HCT116 (cell line): Measurements from ENCODE around the gene SBF2. TPM values are rescaled to one million over a fixed set of nuclear protein-coding genes. Genes with fewer than 3 reads are reported as not detected.

ENCODE experiments used
- ATAC-seq: fragments of 200-7000 bp; cut with Tn5 transposase; 2 replicates; pipeline ENCODE4 v1.9.1; 2020; ENCODE audit warnings: mild to moderate bottlenecking, moderate library complexity
- BruUV-seq: library from RNA; stranded (reverse); fragments of 400-500 nt; replicated peaks from 2 replicates; lab custom pipeline; 2021; lab: Mats Ljungman, UMichigan
- CTCF ChIA-PET: fragments of 300-600 bp; sonication (Branson Sonifier 250); formaldehyde crosslinking; loops from one replicate; lab custom pipeline; 2021; ENCODE audit warnings: antibody characterized with exemption; lab: Charles Lee
- POLR2A ChIA-PET: fragments of 300-600, 350-600 bp; sonication (Branson Sonifier 250); formaldehyde crosslinking; loops from one replicate; lab custom pipeline; 2021; ENCODE audit warnings: antibody characterized with exemption; lab: Charles Lee
- RAD21 ChIA-PET, 2 experiments: fragments of 300-600 bp; sonication (Branson Sonifier 250); formaldehyde crosslinking; loops; one replicate each; lab custom pipeline; 2023; ENCODE audit warnings: low total read pairs in 2 of 2; ENCODE audit not compliant: uncharacterized antibody in 2 of 2, unreplicated experiment in 2 of 2, low non-redundant PET in 1 of 2; lab: Charles Lee
- DNase-seq: peaks from one replicate; pipeline ENCODE4 v3.0.0-alpha.2; 2010; ENCODE audit warnings: low read depth, low spot score
- H2AFZ ChIP-seq: fragments of 200-600 bp; shearing (Covaris generic), sonication (generic); 2 replicates; pipeline ENCODE4 v1.6.1; 2017; ENCODE audit warnings: low read depth, mixed run types, mixed read lengths, antibody characterized with exemption, low read length; ENCODE audit not compliant: poor library complexity, severe bottlenecking
- H3K27ac ChIP-seq: 2 replicates; pipeline ENCODE4 v1.5.1; 2012; ENCODE audit warnings: low read depth, low read length
- H3K27me3 ChIP-seq: fragments of 200-600 bp; sonication (generic); 2 replicates; pipeline ENCODE4 v1.6.1; 2016; ENCODE audit warnings: mixed run types, low read length, mixed read lengths; ENCODE audit not compliant: insufficient read depth
- H3K36me3 ChIP-seq, 2 experiments: fragments of 200-500 bp in 1 of 2; fragments of 200-600 bp in 1 of 2; sonication (Bioruptor generic) in 1 of 2; sonication (generic) in 1 of 2; 2 replicates each; pipeline versions ENCODE4 v1.5.1 to v1.6.1; 2014 to 2016; ENCODE audit warnings: low read length in 2 of 2, inconsistent platforms in 1 of 2, mixed read lengths in 1 of 2, mixed run types in 1 of 2; ENCODE audit not compliant: insufficient read depth in 2 of 2, control insufficient read depth in 1 of 2
- H3K4me1 ChIP-seq, 2 experiments: fragments of 200-600 bp in 1 of 2; sonication (generic) in 1 of 2; 2 replicates each; pipeline versions ENCODE4 v1.5.1 to v1.6.1; 2012 to 2017; ENCODE audit warnings: low read length in 2 of 2, inconsistent platforms in 1 of 2, mild to moderate bottlenecking in 1 of 2, mixed read lengths in 1 of 2, mixed run types in 1 of 2, moderate library complexity in 1 of 2; ENCODE audit not compliant: insufficient read depth in 2 of 2, control insufficient read depth in 1 of 2
- H3K4me2 ChIP-seq: fragments of 200-600 bp; sonication (generic); 2 replicates; pipeline ENCODE4 v1.6.1; 2017; ENCODE audit warnings: mixed run types, low read length, mixed read lengths
- H3K4me3 ChIP-seq, 2 experiments: fragments of 200-600 bp in 1 of 2; sonication (generic) in 1 of 2; replicated peaks in 1 of 2; 2 replicates each; pipeline ENCODE4 v1.5.1; 2011 to 2016; ENCODE audit warnings: low read length in 2 of 2, control low read depth in 1 of 2, low read depth in 1 of 2, mild to moderate bottlenecking in 1 of 2, mixed read lengths in 1 of 2, mixed run types in 1 of 2
- H3K79me2 ChIP-seq: fragments of 200-600 bp; sonication (generic); 2 replicates; pipeline ENCODE4 v1.6.1; 2017; ENCODE audit warnings: mild to moderate bottlenecking, mixed run types, low read length, moderate library complexity, mixed read lengths; ENCODE audit not compliant: insufficient read depth
- H3K9ac ChIP-seq: fragments of 200-600 bp; sonication (generic); 2 replicates; pipeline ENCODE4 v1.6.1; 2016; ENCODE audit warnings: low read length, mixed read lengths
- H3K9me2 ChIP-seq: fragments of 200-600 bp; sonication (generic), shearing (Covaris generic); 2 replicates; pipeline ENCODE4 v1.6.1; 2017; ENCODE audit warnings: mixed run types, mild to moderate bottlenecking, moderate library complexity; ENCODE audit not compliant: insufficient read depth
- H3K9me3 ChIP-seq, 2 experiments: fragments of 200-500 bp in 1 of 2; fragments of 200-600 bp in 1 of 2; sonication (Bioruptor generic) in 1 of 2; sonication (generic) in 1 of 2; 2 replicates each; pipeline ENCODE4 v1.6.1; 2014 to 2017; ENCODE audit warnings: low read length in 2 of 2, mixed read lengths in 2 of 2, inconsistent platforms in 1 of 2, low read depth in 1 of 2, mild to moderate bottlenecking in 1 of 2, mixed run types in 1 of 2, moderate library complexity in 1 of 2; ENCODE audit not compliant: control insufficient read depth in 1 of 2, insufficient read depth in 1 of 2
- H4K20me1 ChIP-seq: fragments of 200-600 bp; sonication (generic), shearing (Covaris generic); 2 replicates; pipeline ENCODE4 v1.6.1; 2017; ENCODE audit warnings: mixed run types, mild to moderate bottlenecking, moderate library complexity; ENCODE audit not compliant: insufficient read depth
- ATF3 ChIP-seq: IDR thresholded peaks from 2 replicates; pipeline ENCODE4 v1.6.1; 2012
- CBX3 ChIP-seq: IDR thresholded peaks from 2 replicates; pipeline ENCODE4 v1.6.1; 2012; ENCODE audit warnings: low read depth
- CEBPB ChIP-seq: IDR thresholded peaks from 2 replicates; pipeline ENCODE4 v1.6.1; 2012; ENCODE audit warnings: low read depth
- CTCF ChIP-seq, 3 experiments: fragments of 200-600 bp in 1 of 3; sonication (generic) in 1 of 3; IDR thresholded peaks in 2 of 3; conservative IDR thresholded peaks in 1 of 3; 2 replicates each; pipeline ENCODE4 v1.5.1; 2012 to 2017; ENCODE audit warnings: low read depth in 2 of 3, low read length in 2 of 3, antibody characterized with exemption in 1 of 3, borderline replicate concordance in 1 of 3, control low read depth in 1 of 3, mild to moderate bottlenecking in 1 of 3, mixed read lengths in 1 of 3, mixed run types in 1 of 3, moderate library complexity in 1 of 3; ENCODE audit not compliant: insufficient read depth in 1 of 3
- ELF1 ChIP-seq: IDR thresholded peaks from 2 replicates; pipeline ENCODE4 v1.6.1; 2012; ENCODE audit warnings: low read depth, borderline replicate concordance
- EZH2 ChIP-seq: fragments of 200-600 bp; sonication (generic); IDR thresholded peaks from 2 replicates; pipeline ENCODE4 v1.6.1; 2017; ENCODE audit warnings: antibody characterized with exemption, mixed run types
- FOSL1 ChIP-seq: IDR thresholded peaks from 2 replicates; pipeline ENCODE4 v1.6.1; 2012; ENCODE audit warnings: low read depth
- JUND ChIP-seq: IDR thresholded peaks from 2 replicates; pipeline ENCODE4 v1.6.1; 2012
- MAX ChIP-seq: IDR thresholded peaks from 2 replicates; pipeline ENCODE4 v1.6.1; 2012
- POLR2A ChIP-seq: IDR thresholded peaks from 2 replicates; pipeline ENCODE4 v1.7.0; 2011; ENCODE audit warnings: borderline replicate concordance; ENCODE audit not compliant: insufficient read depth, insufficient read length; ENCODE audit errors: extremely low read depth
- RAD21 ChIP-seq: IDR thresholded peaks from 2 replicates; pipeline ENCODE4 v1.6.1; 2012; ENCODE audit warnings: low read depth, mild to moderate bottlenecking
- SP1 ChIP-seq: IDR thresholded peaks from 2 replicates; pipeline ENCODE4 v1.6.1; 2012; ENCODE audit warnings: low read depth
- SRF ChIP-seq: IDR thresholded peaks from 2 replicates; pipeline ENCODE4 v1.6.1; 2012; ENCODE audit warnings: low read depth
- TCF7L2 ChIP-seq: IDR thresholded peaks from 2 replicates; pipeline ENCODE4 v1.7.0; 2011; ENCODE audit warnings: borderline replicate concordance, inconsistent platforms; ENCODE audit not compliant: insufficient read depth, insufficient read length; ENCODE audit errors: extremely low read depth
- YY1 ChIP-seq: IDR thresholded peaks from 2 replicates; pipeline ENCODE4 v1.6.1; 2011; ENCODE audit warnings: low read length, low read depth, moderate library complexity, mild to moderate bottlenecking; ENCODE audit not compliant: insufficient replicate concordance; ENCODE audit errors: extremely low read depth
- ZBTB33 ChIP-seq: IDR thresholded peaks from 2 replicates; pipeline ENCODE4 v1.6.1; 2011; ENCODE audit warnings: mild to moderate bottlenecking, low read length, moderate library complexity; ENCODE audit not compliant: insufficient replicate concordance; ENCODE audit errors: extremely low read depth
- ZFX ChIP-seq: fragments of 450-650 bp; IDR thresholded peaks from 2 replicates; pipeline ENCODE4 v1.6.1; 2017
- ZNF274 ChIP-seq: fragments of 200-500 bp; sonication (Bioruptor generic); IDR thresholded peaks from 2 replicates; pipeline ENCODE4 v1.6.1; 2014; ENCODE audit warnings: mild to moderate bottlenecking, low read depth, low read length, inconsistent platforms
- intact Hi-C: fragments of 100-400 bp; cut with micrococcal nuclease; formaldehyde crosslinking; loops from 2 replicates; pipeline ENCODE4 v1.10.0; 2022
- total RNA-seq: library from RNA; stranded (reverse); gene quantifications from one replicate; pipeline ENCODE4 v1.2.1, GENCODE V29; 2021; ENCODE audit not compliant: unreplicated experiment

The SBF2 gene
- total RNA-seq, 1 experiment from 2014 or later = 35.0 TPM

GRCh38 chr11:9887472-9887871, 406.5 kb downstream of the SBF2 start:
- no peaks in the 10 kb centered on the region for H4K20me1 ChIP-seq
- H3K4me3 ChIP-seq = no peak overlapping the region
- H3K79me2 ChIP-seq = no peaks in the 10 kb centered on the region
- TF ChIP-seq CBX3 (no peak), EZH2 (no peak), ZNF274 (no peak), TCF7L2 (no peak), JUND (no peak), MAX (no peak), SRF (no peak), FOSL1 (no peak), SP1 (no peak)
- RAD21 ChIA-PET = no interaction called here
- no peaks in the 10 kb centered on the region; the same call in 1 of the 2 replicates for H3K9me2 ChIP-seq
- H3K4me2 ChIP-seq = no peak overlapping the region
- POLR2A ChIA-PET = no interaction called here
- no peak overlapping the region for H2AFZ ChIP-seq
- BruUV-seq = no TSS peak
- H3K27ac ChIP-seq = no peak overlapping the region
- DNase-seq (no peak), ATAC-seq (no peak)
- H3K27me3 ChIP-seq = no peaks in the 10 kb centered on the region
- no peaks in the 10 kb centered on the region for H3K36me3 ChIP-seq
- intact Hi-C loops = no loop called here
- H3K9ac ChIP-seq = no peak overlapping the region
- CTCF ChIA-PET = no interaction called here
- H3K4me1 ChIP-seq = no peaks in the 10 kb centered on the region
- no peaks in the 10 kb centered on the region for H3K9me3 ChIP-seq

DNA sequence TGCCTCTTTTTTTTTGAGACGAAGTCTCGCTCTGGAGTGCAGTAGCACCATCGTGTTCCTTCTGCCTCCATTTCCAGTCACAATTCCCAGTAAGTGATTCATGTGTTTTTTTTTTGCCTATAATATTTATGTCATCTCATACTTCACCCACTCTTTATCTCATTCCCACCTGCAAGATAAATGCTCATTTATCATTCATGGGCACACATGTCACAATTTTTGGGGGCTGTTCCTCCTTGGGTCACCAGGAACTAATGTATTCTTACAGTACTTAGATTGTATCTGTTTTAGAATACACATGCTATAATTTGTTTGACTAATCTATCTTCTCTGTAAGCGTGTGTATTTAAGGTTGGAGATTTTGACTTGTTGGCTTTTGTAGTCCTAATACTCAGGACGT, 407.4 kb downstream of the SBF2 start:
- intact Hi-C loops = no loop called here
- Histone ChIP-seq H3K27me3 (no peaks in the 10 kb centered on the region), H3K9ac (no peak overlapping the region), H3K9me3 (no peaks in the 10 kb centered on the region), H3K79me2 (no peaks in the 10 kb centered on the region), H2AFZ (no peak overlapping the region), H3K4me2 (no peak overlapping the region), H3K9me2 (no peaks in the 10 kb centered on the region; the same call in 1 of the 2 replicates), H3K36me3 (no peaks in the 10 kb centered on the region), H4K20me1 (no peaks in the 10 kb centered on the region), H3K4me1 (no peaks in the 10 kb centered on the region), H3K27ac (no peak overlapping the region), H3K4me3 (no peak overlapping the region)
- ChIA-PET CTCF (no interaction called here), POLR2A (no interaction called here), RAD21 (no interaction called here)
- no TSS peak for BruUV-seq
- ATAC-seq (no peak), DNase-seq (no peak)
- TF ChIP-seq POLR2A (no peak), ATF3 (no peak), YY1 (no peak), EZH2 (no peak), CBX3 (no peak), RAD21 (no peak), CEBPB (no peak), FOSL1 (no peak), ELF1 (no peak), SRF (no peak), ZFX (no peak), MAX (no peak), JUND (no peak), CTCF (IDR thresholded peaks at IDR 0.05 in 2 of 3, conservative IDR thresholded peaks at IDR 0.05 in 1 of 3; ENCODE audit: borderline replicate concordance in 1 of 3, insufficient read depth in 1 of 3, low read depth in 2 of 3, low read length in 2 of 3) (no peak), ZBTB33 (no peak)
